ENCODE results near the gene ERC1. TPM values are rescaled to one million over a fixed set of nuclear protein-coding genes. Genes with fewer than 3 reads are reported as not detected.
A peak's percentile ranks its signal among the peaks of the same experiment; 100 is the strongest.

Gene ERC1
- total RNA-seq, 6 experiments from 2014 or later, result 44.1 to 48.9 (median 47.9) TPM

GRCh38 chr12:1007994-1008393 is 17.0 kb downstream of the ERC1 start:
- H3K36me3 Mint-ChIP-seq (ENCODE audit: low read depth), result no peaks in the 10 kb centered on the region; the same call in 1 of the 2 replicates
- H3K27me3 Mint-ChIP-seq (ENCODE audit: insufficient read depth), result no peaks in the 10 kb centered on the region
- DNase-seq, result no peak
- TF ChIP-seq, protein P1, sequence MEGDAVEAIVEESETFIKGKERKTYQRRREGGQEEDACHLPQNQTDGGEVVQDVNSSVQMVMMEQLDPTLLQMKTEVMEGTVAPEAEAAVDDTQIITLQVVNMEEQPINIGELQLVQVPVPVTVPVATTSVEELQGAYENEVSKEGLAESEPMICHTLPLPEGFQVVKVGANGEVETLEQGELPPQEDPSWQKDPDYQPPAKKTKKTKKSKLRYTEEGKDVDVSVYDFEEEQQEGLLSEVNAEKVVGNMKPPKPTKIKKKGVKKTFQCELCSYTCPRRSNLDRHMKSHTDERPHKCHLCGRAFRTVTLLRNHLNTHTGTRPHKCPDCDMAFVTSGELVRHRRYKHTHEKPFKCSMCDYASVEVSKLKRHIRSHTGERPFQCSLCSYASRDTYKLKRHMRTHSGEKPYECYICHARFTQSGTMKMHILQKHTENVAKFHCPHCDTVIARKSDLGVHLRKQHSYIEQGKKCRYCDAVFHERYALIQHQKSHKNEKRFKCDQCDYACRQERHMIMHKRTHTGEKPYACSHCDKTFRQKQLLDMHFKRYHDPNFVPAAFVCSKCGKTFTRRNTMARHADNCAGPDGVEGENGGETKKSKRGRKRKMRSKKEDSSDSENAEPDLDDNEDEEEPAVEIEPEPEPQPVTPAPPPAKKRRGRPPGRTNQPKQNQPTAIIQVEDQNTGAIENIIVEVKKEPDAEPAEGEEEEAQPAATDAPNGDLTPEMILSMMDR (IDR thresholded peaks at IDR 0.05), result no peak
- H3K9me3 Mint-ChIP-seq, result no peaks in the 10 kb centered on the region
- H3K27ac Mint-ChIP-seq, result no peak overlapping the region
- H3K4me1 Mint-ChIP-seq (ENCODE audit: low read depth), result peaks cover 3% of the 10 kb centered on the region
- H3K4me3 Mint-ChIP-seq, result no peak overlapping the region

GRCh38 chr12:1011091-1011490 is 20.1 kb downstream of the ERC1 start:
- no peaks in the 10 kb centered on the region for H3K9me3 Mint-ChIP-seq
- no peak overlapping the region for H3K27ac Mint-ChIP-seq
- TF ChIP-seq, protein P1 (IDR thresholded peaks at IDR 0.05), result no peak
- H3K4me1 Mint-ChIP-seq (ENCODE audit: low read depth), result peaks cover 18% of the 10 kb centered on the region
- no peak overlapping the region for H3K4me3 Mint-ChIP-seq
- H3K36me3 Mint-ChIP-seq (ENCODE audit: low read depth), result peaks cover 4% of the 10 kb centered on the region; the same call in 1 of the 2 replicates
- no peaks in the 10 kb centered on the region; the same call in 1 of the 2 replicates for H3K27me3 Mint-ChIP-seq (ENCODE audit: insufficient read depth)
- no peak for DNase-seq

GRCh38 chr12:1013618-1014489 is 22.8 kb downstream of the ERC1 start:
- Mint-ChIP-seq H3K27ac (peak overlapping the region; percentile 96), H3K4me1 (ENCODE audit: low read depth) (peaks cover 18% of the 10 kb centered on the region), H3K9me3 (no peaks in the 10 kb centered on the region), H3K36me3 (ENCODE audit: low read depth) (peaks cover 4% of the 10 kb centered on the region; the same call in 1 of the 2 replicates), H3K27me3 (ENCODE audit: insufficient read depth) (no peaks in the 10 kb centered on the region; the same call in 1 of the 2 replicates), H3K4me3 (peak overlapping the region; percentile 75)
- DNase-seq, result peak; percentile 71
- TF ChIP-seq, protein P1 (IDR thresholded peaks at IDR 0.05), result no peak

DNA sequence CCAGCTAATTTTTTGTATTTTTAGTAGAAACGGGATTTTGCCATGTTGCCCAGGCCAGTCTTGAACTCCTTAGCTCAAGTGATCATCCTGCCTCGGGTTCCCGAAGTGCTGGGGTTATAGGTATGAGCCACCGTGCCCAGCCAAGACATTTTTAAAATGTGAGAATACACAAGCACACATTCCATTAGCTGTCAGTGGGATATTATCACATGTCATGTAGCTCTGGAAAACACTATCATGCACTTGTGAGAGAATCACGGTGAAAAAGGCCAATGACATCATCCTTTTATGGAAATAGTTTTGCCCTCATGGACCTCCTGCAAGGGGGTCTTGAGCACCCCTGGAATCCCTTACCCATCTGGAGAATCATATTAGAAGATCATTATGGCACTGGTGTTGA is 28.3 kb downstream of the ERC1 start:
- Mint-ChIP-seq H3K36me3 (ENCODE audit: low read depth) (peaks cover 20% of the 10 kb centered on the region), H3K4me1 (ENCODE audit: low read depth) (peaks cover 2% of the 10 kb centered on the region), H3K9me3 (no peaks in the 10 kb centered on the region), H3K4me3 (no peak overlapping the region), H3K27me3 (ENCODE audit: insufficient read depth) (no peaks in the 10 kb centered on the region; the same call in 1 of the 2 replicates), H3K27ac (no peak overlapping the region)
- DNase-seq, result no peak
- TF ChIP-seq, protein P1 (IDR thresholded peaks at IDR 0.05), result no peak

DNA sequence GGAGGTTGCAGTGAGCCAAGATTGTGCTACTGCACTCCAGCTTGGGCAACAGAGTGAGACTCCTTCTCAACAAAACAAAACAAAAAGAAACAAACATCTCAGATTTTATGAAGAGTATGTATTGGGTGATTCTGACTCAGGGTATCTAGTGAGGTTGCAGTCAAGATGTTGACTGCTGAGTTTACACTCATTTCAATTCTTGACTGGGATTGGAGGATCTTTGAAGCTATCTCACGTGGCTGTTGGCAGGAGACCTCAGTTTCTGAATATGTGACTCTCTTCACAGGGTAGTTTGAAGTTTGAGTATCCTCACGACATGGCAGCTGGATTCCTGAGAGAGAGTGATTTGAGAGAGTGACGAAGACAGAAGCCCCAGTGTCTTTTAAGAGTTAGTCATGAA is 29.4 kb downstream of the ERC1 start:
- TF ChIP-seq, protein P1 (IDR thresholded peaks at IDR 0.05), result no peak
- H3K27me3 Mint-ChIP-seq (ENCODE audit: insufficient read depth), result no peaks in the 10 kb centered on the region
- H3K27ac Mint-ChIP-seq, result no peak overlapping the region
- no peaks in the 10 kb centered on the region for H3K4me1 Mint-ChIP-seq (ENCODE audit: low read depth)
- H3K9me3 Mint-ChIP-seq, result no peaks in the 10 kb centered on the region
- H3K4me3 Mint-ChIP-seq, result no peak overlapping the region
- H3K36me3 Mint-ChIP-seq (ENCODE audit: low read depth), result peaks cover 19% of the 10 kb centered on the region
- no peak for DNase-seq

Data from HFFc6 (cell line).